Inflammatory macrophage treated with lipopolysaccharide for 4 hours (primary cell): Measurements from ENCODE around the gene IVNS1ABP.
"Not testable (repeated sequence)": the region's sequence is repeated elsewhere in the genome, so short reads cannot be mapped to it uniquely, and the experiment has no call there.

Experiments used
- DNase-seq: peaks from one replicate; pipeline ENCODE4 v3.0.0-alpha.2; 2020

Gene IVNS1ABP

DNA sequence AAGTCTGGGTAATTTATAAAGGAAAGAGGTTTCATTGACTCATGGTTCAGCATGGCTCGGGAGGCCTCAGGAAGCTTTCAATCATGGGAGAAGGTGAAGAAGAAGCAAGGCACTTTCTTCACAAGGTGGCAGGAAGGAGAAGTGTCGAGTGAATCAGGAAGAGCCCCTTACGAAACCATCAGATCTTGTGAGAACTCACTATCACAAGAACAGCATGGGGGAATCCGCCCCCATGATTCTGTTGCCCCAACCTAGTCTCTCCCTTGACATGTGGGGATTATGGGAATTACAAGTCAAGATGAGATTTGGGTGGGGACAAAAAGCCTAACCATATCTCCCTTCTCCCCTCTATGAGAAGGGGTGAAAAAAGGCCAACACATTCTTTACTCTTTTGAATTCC lies 11.2 kb upstream of the IVNS1ABP start:
- peak; percentile 33 for DNase-seq

- DNase-seq: peak; percentile 21
Measured at GRCh38 chr1:185325413-185325812, 8.4 kb upstream of the IVNS1ABP start.

- DNase-seq: no peak
Measured at GRCh38 chr1:185324118-185324517, 7.1 kb upstream of the IVNS1ABP start.

- DNase-seq: no peak
Measured at GRCh38 chr1:185322636-185323035, 5.6 kb upstream of the IVNS1ABP start.

DNA sequence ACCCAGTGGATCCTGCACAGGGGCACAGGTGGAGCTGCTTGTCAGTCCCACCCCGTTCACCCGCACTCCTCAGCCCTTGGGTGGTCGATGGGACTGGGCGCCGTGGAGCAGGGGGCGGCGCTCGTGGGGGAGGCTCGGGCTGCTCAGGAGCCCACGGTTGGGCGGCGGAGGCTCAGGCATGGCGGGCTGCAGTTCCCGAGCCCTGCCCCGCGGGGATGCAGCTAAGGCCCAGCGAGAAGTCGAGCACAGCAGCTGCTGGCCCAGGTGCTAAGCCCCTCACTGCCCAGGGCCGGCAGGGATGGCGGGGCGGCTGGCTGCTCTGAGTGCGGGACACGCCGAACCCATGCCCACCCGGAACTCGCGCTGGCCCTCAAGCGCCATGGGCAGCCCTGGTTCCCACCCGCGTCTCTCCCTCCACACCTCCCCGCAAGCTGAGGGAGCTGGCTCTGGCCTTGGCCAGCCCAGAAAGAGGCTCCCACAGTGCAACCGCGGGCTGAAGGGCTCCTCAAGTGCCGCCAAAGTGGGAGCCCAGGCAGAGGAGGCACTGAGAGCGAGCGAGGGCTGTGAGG lies 4.7 kb upstream of the IVNS1ABP start:
- not testable (repeated sequence) for DNase-seq

GRCh38 chr1:185321104-185321503 lies 4.1 kb upstream of the IVNS1ABP start:
- DNase-seq: not testable (repeated sequence)

DNA sequence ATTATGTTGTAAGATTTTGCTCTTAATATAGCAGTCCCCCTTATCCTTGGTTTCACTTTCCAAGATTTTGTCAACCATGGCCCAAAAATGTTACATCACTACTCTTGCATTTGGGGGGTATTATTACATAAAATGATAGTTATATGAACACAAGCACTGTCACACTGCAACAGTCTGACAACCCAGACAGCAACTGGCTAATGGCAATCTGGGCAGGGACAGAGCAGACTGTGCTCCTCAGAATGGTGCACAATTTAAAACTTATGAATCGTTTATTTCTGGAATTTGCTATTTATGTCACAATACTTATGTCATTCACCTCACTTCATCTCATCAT lies 2.1 kb upstream of the IVNS1ABP start:
- peak; percentile 64 for DNase-seq

DNA sequence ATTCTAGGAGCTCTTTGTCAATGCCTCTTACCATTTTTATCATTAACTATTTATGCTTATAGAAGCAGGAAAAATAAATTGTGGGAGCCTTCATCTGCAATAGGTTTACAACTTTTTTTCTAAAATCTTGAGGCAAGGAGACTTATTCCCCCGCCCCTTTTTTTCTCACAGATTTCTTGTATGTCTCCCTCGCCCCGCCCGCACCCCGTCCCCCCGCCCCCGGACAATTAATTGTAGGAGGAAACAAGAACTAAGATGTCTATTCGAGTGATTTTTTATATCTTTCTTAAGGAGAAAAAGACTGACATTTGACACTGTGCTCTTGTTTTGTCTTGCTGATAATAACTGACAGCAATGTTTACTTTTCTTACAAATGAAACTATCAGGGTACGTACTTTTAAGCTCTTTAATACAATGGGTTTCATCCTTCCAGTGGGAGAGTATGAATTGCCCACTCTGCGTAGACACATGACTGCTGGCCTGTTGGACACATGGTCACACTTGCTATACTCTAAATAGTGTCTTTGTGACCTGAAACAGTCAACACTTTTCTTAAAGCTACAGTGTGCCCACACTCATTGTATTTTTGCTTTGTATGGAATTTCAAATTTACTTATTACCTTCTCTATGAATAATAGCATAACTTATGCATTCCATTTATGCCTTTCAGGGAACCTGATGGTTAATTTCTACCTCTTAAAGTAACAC lies 1.5 kb upstream of the IVNS1ABP start:
- DNase-seq: no peak

GRCh38 chr1:185317886-185318310 lies 855 bp upstream of the IVNS1ABP start:
- peak; percentile 81 for DNase-seq

- DNase-seq: peak; percentile 90
Measured at GRCh38 chr1:185316163-185317033, 645 bp downstream of the IVNS1ABP start.

- peak; percentile 33 for DNase-seq
Measured at GRCh38 chr1:185315445-185316071, 1.5 kb downstream of the IVNS1ABP start.

- DNase-seq: peak; percentile 52
Measured at GRCh38 chr1:185314411-185314810, 2.6 kb downstream of the IVNS1ABP start.

- peak; percentile 41 for DNase-seq
Measured at GRCh38 chr1:185312361-185313138, 4.5 kb downstream of the IVNS1ABP start.

DNA sequence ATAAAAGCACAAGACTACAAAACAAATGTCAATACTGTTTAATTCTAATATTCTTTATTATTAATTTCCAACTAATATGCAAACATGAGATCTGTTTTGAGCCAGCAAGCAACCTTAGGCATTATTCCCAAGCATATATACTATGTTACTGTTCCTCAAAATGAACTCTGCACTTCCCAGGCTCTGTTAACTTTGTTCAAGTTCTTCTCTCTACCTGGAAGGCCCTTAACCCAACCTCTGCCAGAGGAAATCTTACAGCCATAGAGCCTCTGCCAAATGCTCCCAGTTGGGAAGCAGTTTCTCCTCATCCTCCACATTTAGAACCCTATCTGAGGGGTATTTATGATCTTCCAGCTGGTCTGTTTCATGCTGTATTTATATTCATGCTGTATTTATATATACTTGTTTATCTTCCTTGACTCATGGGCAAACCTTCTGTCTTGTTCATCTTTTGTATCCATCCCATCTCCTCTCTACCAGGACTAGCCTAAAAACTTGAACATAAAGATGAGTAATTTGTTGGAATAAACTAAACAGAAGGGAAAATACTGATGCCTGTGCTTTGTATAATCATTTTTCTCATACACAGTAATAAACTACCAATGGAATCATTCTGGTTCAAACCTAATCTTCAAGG lies 5.3 kb downstream of the IVNS1ABP start:
- DNase-seq: no peak

DNA sequence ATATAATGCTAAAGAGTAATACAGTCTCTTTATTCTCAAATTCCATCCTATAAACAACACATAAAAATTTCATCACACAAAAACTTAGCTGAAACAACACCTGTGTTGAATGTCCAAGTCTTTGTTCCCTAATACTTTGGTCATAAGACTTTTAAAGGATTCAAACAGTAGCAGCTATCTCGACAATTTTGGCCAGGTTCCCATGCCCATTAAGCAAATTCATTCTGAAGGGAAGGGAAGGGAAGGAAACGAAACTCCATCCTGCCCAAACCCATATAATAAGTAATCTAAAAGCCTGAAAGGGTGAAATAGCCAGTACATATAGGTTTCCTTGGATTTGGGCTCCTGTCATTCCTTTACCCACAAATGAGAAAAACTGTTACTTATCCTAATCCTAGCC lies 7.5 kb downstream of the IVNS1ABP start:
- DNase-seq: no peak

DNA sequence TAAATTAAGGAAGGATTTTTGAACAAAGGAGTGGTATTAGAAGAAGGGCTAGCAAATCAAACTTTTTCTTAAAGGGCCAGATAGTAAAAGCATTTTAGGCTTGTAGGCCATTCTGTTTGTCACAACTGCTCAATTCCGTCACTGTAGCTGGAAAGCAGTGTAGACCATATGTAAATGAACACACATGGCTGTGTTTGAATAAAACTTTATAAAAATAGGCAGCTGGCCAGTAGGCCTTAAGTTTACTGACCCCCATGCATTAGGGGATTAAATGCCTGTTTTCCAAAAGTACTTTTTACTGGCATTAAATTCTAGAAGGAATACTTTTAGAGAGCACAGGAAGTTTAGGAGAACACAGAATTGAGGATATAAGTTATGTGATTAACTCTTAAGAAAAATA lies 8.9 kb downstream of the IVNS1ABP start:
- no peak for DNase-seq

DNA sequence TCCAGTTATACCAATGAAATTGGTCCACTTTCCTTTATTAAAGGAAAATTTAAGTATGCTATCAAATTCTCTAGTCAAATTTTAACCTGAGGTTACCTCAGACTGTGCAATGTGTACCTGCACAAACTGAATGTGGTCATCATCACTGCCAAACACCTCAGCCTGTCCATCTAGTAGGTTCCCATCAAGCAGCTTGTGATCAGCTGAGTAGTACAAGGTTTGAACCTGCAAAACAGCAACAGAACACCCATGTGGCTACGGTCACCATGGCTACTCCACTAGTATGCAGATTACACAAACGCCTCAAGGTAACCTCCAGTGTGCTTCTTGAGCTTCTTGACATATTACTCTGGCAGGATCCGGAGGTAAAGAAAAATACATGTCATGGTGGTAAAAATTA lies 11.6 kb downstream of the IVNS1ABP start:
- DNase-seq: no peak

- DNase-seq: no peak
Measured at GRCh38 chr1:185300152-185300551, 16.9 kb downstream of the IVNS1ABP start.

DNA sequence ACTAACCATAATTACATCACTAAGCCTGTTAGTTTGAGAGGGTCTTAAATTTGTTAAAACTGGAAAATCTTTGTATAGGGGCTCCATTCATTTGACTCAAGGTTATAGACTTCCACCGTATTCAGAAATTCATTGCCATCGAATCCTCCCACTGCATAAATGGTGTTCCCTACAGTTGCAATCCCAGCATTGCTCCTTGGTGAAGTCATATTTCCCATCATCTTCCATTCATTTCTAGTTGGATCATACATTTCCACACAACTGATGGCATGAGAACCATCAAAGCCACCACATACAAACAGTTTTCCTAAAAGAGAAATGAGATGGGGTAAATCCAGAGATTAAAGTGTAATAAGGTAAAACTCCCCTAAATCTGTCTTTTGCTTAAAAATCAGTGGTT lies 19.1 kb downstream of the IVNS1ABP start:
- no peak for DNase-seq

- DNase-seq: no peak
Measured at GRCh38 chr1:185295091-185295490, 22.0 kb downstream of the IVNS1ABP start.

- no peak for DNase-seq
Measured at GRCh38 chr1:185293967-185294542, 23.0 kb downstream of the IVNS1ABP start.

DNA sequence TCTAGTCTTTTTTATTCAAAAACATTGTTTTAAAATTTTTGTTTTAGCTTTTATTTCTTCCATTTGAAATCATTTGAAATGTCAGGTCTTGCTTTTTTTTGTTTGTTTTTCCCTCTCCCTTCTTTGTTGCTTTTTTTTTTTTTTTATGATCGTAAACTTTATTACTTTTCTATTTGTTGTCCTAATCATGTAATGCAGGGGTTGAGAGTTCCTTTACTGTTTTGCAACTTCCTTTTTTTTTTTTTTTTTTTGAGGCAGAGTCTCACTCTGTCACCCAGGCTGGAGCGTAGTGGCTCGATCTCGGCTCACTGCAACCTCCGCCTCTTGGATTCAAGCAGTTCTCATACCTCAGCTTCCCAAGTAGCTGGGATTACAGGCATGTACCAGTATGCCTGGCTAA lies 24.8 kb downstream of the IVNS1ABP start:
- DNase-seq: peak; percentile 60
